Measurements from ENCODE around the gene CMTM5.

The CMTM5 gene

DNA sequence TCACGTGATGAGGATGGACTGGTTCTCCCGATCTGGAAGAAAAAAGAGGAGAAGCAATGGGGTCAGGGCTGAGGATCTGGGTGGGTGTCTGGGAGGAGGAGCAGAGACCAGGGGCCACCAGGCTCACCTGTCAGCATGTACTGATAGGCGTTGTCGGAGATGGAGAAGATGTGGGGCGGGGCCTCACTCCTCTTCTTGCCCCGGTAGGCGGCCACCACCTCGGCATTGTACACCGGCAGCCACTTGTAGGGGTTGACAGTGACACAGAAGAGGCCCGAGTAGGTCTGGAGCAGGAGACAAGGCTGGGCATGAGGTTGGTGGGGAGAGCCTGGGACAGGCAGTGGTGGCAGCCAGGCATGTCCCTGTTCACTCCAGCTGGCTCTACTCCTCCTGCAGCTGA lies 28.2 kb downstream of the CMTM5 start:
- ATAC-seq (replicated peaks): no peak
- Mint-ChIP-seq H3K36me3 (no peaks in the 10 kb centered on the region), H3K4me1 (peaks cover 27% of the 10 kb centered on the region in 2 donors), H3K9me3 (no peaks in the 10 kb centered on the region), H3K4me3 (no peak overlapping the region), H3K27me3 (peaks cover 62 to 71% of the 10 kb centered on the region in 2 donors), H3K27ac (no peak overlapping the region)
- no peak for DNase-seq

DNA sequence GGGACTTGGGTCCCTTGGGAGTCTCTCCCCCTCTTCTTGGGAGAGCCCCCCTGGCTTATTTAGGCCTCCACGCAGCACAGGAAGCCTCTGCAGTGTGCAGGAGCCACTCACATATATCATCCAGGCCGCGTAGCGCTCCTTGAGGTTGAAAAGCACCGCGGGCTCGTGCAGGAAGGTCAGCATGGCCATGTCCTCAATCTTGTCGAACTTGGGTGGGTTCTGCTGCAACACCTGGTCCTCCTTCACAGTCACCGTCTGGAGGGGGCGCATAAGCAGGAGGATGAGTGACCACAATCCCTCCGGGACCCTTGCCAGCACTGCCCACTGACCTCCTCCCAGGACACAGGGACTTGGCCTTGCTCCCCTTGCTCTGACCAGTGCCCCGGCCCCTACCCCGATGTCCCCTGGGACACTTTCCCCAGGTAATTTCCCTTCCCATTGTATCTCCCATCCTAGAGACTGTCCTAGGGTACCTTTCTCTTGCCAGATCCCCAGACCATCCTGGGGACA lies 28.7 kb downstream of the CMTM5 start:
- Mint-ChIP-seq H3K36me3 (no peaks in the 10 kb centered on the region), H3K27me3 (peaks cover 67 to 74% of the 10 kb centered on the region in 2 donors), H3K27ac (no peak overlapping the region), H3K4me3 (no peak overlapping the region), H3K4me1 (peaks cover 27% of the 10 kb centered on the region in 2 donors), H3K9me3 (no peaks in the 10 kb centered on the region)
- DNase-seq (no peak), ATAC-seq (replicated peaks) (no peak)

DNA sequence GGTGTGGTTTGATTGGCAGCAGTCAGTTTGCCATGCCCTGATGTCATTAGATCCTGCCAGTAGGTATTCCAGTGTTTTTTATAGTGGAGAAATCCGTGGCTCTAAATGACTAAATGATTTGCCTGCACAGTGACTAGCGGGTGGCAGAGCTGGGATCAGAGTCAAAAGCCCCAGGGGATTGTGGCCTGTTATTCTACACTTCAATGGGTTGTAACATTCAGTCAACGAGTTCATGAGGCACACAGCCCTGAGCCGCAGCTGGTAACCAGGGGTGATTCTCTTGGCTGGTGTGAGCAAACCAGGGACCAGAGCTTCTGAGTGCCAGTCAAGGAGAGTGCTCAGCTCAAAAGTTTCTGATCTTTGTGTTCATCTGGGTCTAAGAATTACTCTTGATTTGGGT lies 29.4 kb downstream of the CMTM5 start:
- peak; percentile 83 to 90 for ATAC-seq (replicated peaks)
- peaks cover 73 to 76% of the 10 kb centered on the region in 2 donors for H3K27me3 Mint-ChIP-seq
- no peak overlapping the region for H3K4me3 Mint-ChIP-seq

DNA sequence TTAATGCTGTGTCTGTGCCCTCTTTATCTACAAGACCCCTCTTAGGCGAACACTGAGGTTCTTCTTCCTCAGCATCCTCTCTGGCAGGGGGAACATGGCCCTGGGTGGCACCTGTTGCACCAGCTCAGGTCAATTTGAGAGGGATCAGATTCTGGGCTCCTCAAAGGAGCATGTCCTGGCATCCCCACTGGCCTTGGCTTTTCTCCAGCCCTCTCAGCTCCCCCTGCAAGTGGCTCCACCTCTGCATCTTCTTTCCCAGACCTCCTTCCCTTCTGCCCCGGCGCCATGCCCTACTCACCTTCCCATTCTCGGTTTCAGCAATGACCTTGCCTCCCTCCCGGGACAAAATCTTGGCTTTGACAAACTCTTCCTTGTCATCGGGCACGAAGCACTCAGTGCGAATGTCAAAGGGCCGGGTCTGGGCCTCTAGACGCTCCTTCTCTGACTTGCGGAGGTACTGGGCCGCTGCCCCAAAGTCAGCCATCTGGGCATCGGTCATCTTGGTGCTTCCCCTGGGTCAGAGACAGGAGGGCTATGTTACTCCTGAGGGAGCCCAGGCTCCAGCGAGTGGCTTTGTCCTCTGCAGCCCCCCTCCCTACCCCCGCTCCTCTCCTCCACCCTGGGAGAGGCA lies 30.0 kb downstream of the CMTM5 start:
- no peak overlapping the region for H3K27ac Mint-ChIP-seq
- H3K4me1 Mint-ChIP-seq: peaks cover 26 to 27% of the 10 kb centered on the region in 2 donors
- ATAC-seq (replicated peaks): no peak
- no peak overlapping the region for H3K4me3 Mint-ChIP-seq
- no peak for DNase-seq
- H3K9me3 Mint-ChIP-seq: no peaks in the 10 kb centered on the region
- no peaks in the 10 kb centered on the region for H3K36me3 Mint-ChIP-seq
- H3K27me3 Mint-ChIP-seq: peaks cover 73 to 77% of the 10 kb centered on the region in 2 donors

More for the DNA sequence above, 29.4 kb downstream of the CMTM5 start:
- no peaks in the 10 kb centered on the region for H3K9me3 Mint-ChIP-seq
- no peaks in the 10 kb centered on the region for H3K36me3 Mint-ChIP-seq
- DNase-seq: peak; percentile 48
- peaks cover 26 to 27% of the 10 kb centered on the region in 2 donors for H3K4me1 Mint-ChIP-seq
- no peak overlapping the region for H3K27ac Mint-ChIP-seq

DNA sequence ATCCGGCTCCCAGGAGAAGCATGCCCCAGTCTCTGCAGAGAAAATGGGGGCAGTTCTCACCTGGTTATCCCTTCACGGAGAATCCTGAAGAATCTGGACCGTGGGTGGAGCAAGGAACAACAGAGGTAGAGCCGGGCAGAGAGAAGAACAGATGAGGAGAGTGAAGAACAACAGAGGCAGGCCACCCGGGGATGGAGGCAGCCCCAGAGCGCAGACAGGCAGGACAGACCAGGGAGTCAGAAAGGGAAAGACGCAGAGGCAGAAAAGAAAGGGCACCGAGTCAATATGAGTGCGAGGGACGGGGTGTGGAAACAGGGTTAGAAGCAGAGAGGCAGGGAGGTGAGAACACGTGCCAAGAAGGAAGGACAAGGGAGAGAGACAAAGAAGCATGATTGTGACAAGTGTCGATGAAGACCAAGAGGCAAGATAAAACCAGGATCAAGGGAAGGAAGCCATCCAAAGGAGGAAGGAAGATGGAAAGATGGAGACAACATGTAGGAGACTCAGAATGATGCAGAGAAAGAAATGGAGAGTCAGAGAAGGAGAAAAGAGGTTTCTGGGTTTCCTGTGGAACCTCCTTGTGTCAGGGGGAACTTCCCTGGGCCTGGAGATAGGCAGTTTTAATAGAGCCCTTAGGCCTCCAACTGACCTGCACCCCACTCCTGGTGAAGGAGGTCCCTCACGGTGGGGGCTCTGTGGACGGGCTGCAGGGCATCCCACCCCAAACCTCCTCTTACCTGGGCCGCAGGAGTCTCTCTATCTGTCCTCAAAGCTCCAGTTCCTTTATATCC lies 30.9 kb downstream of the CMTM5 start, which contains the start of gene MYH6:
MYH6 (minus strand) TSS at position 758 of the 791 bp plus-strand sequence. CDS start 1,050 bp downstream, outside the sequence.
- Mint-ChIP-seq H3K36me3 (no peaks in the 10 kb centered on the region), H3K4me3 (no peak within 1 kb of the TSS), H3K27me3 (peaks cover 71 to 77% of the 10 kb centered on the region in 2 donors), H3K27ac (no peak within 1 kb of the TSS), H3K9me3 (no peaks in the 10 kb centered on the region), H3K4me1 (peaks cover 26 to 27% of the 10 kb centered on the region in 2 donors)
- ATAC-seq (replicated peaks) (no peak), DNase-seq (no peak)

DNA sequence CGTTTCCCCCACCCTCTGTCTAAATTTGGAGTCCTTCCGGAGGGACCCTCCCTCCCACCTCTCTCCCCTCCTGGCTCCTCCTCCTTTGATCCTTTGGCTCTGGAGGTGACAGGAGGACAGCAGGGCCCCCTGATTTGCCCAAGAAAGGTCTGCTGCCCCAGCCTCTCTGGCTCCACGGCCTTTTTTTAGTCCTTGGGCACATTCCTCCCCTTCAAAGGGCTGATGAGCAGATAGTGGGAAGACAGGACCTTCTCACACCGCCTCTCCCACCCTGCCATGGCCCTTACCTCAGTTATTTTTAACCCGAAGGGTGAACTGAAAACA lies 31.4 kb downstream of the CMTM5 start:
- no peaks in the 10 kb centered on the region for H3K36me3 Mint-ChIP-seq
- DNase-seq (no peak), ATAC-seq (replicated peaks) (no peak)
- H3K4me1 Mint-ChIP-seq: peaks cover 22 to 27% of the 10 kb centered on the region in 2 donors
- H3K9me3 Mint-ChIP-seq: no peaks in the 10 kb centered on the region
- peaks cover 68 to 77% of the 10 kb centered on the region in 2 donors for H3K27me3 Mint-ChIP-seq
- no peak overlapping the region for H3K4me3 Mint-ChIP-seq
- H3K27ac Mint-ChIP-seq: no peak overlapping the region

DNA sequence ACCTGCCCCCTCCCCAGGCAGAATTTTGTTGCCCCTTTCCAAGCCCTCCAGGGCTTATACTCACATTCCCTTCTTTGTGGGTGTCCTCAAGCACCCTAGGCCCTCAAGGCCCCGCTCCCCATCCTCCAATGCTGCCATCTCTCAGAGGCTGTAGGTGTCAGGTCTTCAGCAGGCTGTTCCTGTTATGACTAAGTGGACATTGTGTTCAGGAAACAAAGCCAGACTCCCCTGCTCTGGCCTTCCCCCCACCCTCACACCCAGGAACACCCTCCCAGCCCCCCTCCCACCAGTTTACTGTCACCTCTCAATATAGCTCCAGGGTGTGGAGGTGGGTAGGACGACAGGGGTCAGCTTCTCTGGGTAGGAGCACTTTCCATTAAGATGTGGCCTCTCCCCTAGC lies 32.6 kb downstream of the CMTM5 start:
- Mint-ChIP-seq H3K9me3 (no peaks in the 10 kb centered on the region), H3K27ac (no peak overlapping the region), H3K4me3 (no peak overlapping the region), H3K4me1 (peaks cover 22 to 27% of the 10 kb centered on the region in 2 donors), H3K27me3 (peaks cover 67 to 80% of the 10 kb centered on the region in 2 donors), H3K36me3 (no peaks in the 10 kb centered on the region)
- no peak for DNase-seq
- ATAC-seq (replicated peaks): peak; percentile 40 to 46

DNA sequence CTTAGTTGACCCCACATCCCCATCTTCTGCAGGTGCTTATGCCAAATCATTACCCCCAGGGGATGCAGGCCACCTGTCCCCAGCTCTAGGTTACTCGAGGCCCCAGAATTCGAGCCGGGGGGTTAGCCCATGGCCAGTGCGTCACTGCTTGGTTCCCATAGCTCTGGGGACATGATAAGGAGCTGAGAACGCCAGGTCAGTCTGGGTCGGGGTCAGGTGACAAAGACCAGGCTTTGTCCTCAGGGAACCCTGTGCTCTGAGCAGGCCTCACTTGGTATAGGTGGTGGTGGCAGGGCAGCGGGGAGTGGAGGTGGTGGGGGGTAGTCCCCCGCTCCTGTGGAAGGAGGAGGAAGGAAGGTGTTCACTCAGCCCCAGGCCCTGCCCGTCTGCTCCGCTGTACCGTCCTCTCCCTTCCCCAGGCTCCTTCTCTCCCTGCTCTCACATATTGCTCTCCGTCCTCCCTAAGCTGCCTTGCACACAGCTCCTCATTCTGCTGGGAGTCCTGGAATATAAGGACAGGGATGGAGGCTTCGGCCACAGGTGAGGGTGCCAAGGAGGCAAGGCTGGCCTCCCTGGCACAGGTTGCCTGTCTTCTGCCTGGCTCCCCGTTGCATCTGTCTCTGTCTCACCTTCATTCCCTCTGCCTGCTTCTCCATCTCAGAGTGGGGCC lies 33.3 kb downstream of the CMTM5 start:
- Mint-ChIP-seq H3K27ac (no peak overlapping the region), H3K9me3 (no peaks in the 10 kb centered on the region), H3K4me3 (no peak overlapping the region), H3K27me3 (peaks cover 68 to 75% of the 10 kb centered on the region in 2 donors), H3K36me3 (no peaks in the 10 kb centered on the region), H3K4me1 (peaks cover 19 to 24% of the 10 kb centered on the region in 2 donors)
- ATAC-seq (replicated peaks): no peak
- no peak for DNase-seq

DNA sequence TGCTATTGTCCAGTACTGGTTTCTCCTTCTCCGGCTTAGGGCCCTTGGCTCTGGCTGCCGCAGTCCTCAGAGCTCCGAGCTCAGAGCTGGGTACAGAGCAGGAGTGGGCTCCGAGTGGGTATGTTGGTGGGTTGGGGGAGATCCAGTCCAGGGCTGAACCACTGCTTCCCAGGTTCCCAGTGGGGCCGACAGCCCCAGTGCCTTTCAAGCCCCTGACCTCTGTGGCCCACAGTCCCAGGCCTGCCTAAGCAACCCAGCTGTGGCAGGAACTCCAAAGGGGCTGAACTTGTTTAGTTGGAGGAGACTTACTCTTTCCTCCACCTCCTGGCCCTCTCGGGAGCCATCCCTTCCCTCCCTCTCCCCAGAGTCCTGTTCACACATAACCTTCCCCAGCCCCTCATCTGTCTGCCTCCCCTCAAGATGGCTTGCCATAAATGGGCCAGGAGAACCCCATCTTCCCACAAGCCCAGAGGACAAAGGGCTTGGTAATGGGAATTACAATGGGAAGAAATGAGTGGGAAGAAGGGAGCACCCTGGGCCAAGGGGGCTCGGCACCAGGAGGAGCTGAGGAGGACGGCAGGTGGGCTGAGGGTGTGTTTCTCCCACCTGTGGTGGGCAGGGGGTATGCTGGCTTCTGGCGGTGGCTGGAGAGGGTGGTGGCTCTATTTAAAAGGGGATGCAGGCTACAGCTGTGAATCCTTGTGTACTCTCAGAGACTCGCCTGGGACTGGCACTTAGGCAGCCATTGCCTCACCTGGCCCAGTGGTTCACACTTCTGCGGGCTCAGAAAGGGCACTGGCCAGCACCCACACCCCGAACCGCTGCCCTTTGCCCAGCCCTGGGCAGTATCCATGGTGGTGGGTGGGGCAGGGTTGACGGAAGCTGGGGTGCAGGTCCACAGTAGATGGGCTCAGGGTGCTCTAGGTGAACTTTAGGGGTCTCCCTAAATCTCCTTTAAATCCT lies 35.0 kb downstream of the CMTM5 start:
- Mint-ChIP-seq H3K4me1 (peaks cover 10% of the 10 kb centered on the region in 2 donors), H3K9me3 (no peaks in the 10 kb centered on the region), H3K36me3 (no peaks in the 10 kb centered on the region), H3K27me3 (peaks cover 57 to 69% of the 10 kb centered on the region in 2 donors), H3K27ac (no peak overlapping the region), H3K4me3 (no peak overlapping the region)
- no peak for DNase-seq
- no peak for ATAC-seq (replicated peaks)

DNA sequence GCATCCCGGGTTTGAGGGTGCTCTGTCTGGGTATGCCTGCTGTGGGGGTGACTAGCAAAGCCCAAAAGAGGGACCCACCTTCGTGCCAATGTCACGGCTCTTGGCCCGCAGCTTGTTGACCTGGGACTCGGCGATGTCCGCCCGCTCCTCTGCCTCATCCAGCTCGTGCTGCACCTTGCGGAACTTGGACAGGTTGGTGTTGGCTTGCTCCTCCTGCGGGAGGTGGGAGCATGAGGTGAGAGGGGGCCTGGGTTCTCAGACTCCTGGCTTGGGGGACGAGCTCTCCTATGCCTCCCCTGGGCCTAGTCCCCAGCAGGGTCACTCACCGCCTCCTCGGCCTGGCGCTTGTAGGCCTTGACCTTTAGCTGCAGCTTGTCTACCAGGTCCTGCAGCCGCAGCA lies 36.8 kb downstream of the CMTM5 start:
- H3K27ac Mint-ChIP-seq: no peak overlapping the region
- H3K36me3 Mint-ChIP-seq: no peaks in the 10 kb centered on the region
- H3K9me3 Mint-ChIP-seq: no peaks in the 10 kb centered on the region
- H3K4me3 Mint-ChIP-seq: no peak overlapping the region
- ATAC-seq (replicated peaks): no peak
- peaks cover 49 to 54% of the 10 kb centered on the region in 2 donors for H3K27me3 Mint-ChIP-seq
- no peak for DNase-seq
- peaks cover 6 to 8% of the 10 kb centered on the region in 2 donors for H3K4me1 Mint-ChIP-seq

DNA sequence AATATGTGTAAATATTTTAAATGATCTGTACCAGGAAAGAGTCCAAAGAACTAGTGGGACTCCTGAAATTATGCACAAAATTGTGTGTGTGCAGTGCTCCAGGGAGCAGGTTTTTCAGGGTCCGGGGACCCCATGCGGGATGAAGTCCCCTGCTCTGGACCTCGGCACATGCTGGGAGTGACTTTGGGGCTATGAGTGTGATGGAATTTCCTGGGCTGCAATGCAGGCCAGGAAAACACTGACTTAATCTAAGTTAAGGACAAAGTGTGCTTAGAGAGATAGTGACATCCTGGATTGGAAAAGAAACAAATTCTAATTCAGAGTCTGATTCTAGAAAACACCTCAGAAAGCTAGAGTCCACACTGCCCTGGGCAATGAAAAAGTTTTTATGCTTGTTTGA lies 37.4 kb downstream of the CMTM5 start:
- DNase-seq: no peak
- Mint-ChIP-seq H3K4me3 (no peak overlapping the region), H3K4me1 (peaks cover 2 to 4% of the 10 kb centered on the region in 2 donors), H3K27me3 (peaks cover 51 to 54% of the 10 kb centered on the region in 2 donors), H3K27ac (no peak overlapping the region), H3K9me3 (no peaks in the 10 kb centered on the region), H3K36me3 (no peaks in the 10 kb centered on the region)
- no peak for ATAC-seq (replicated peaks)

DNA sequence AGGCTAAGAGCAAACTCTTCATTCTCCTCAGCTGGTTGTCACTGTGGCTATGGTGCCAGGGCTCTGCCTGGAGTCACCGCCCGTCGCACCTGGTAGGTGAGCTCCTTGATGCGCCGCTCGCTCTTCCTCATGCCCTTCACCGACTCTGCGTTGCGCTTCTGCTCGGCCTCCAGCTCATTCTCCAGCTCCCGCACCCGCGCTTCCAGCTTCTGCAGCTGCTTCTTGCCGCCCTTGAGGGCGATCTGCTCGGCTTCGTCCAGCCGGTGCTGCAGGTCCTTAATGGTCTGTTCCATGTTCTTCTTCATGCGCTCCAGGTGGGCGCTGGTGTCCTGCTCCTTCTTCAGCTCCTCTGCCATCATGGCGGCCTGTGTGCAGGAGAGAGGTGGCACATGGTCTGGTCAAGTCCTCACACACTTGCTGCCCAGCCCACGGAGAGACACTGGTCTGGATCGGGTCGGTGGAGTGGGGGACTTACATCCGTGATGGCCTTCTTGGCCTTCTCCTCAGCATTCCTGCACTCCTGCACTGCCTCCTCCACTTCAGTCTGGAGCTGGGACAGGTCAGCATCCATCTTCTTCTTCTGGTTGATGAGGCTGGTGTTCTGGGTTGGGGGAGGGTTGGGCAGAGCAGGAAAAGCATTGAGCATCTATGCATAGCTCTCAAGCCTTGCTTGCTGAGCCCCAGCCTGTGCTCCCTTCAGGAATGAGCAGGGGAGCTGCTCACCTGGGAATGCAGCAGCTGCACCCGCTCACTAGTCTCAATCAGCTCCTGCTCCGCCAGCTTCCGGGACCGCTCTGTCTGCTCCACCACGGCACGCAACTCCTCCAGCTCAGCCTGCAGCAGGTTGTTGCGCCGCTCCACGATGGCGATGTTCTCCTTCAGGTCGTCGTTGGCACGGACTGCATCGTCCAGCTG lies 38.3 kb downstream of the CMTM5 start:
- no peak for DNase-seq
- H3K4me1 Mint-ChIP-seq: no peaks in the 10 kb centered on the region
- no peaks in the 10 kb centered on the region for H3K36me3 Mint-ChIP-seq
- H3K9me3 Mint-ChIP-seq: no peaks in the 10 kb centered on the region
- ATAC-seq (replicated peaks): no peak
- no peak overlapping the region for H3K27ac Mint-ChIP-seq
- H3K27me3 Mint-ChIP-seq: peaks cover 55 to 57% of the 10 kb centered on the region in 2 donors
- no peak overlapping the region for H3K4me3 Mint-ChIP-seq

Measured in stimulated activated naive B cell treated with anti-CD40 and anti-IgM and Interleukin-4, amounts not matched to agents 10 μg/mL and 1 μg/mL and 100 μg/mL, for 72 hours (primary cell).